CD4-positive, alpha-beta T cell (primary cell): ENCODE results near the gene NEK9. TPM values are rescaled to one million over a fixed set of nuclear protein-coding genes. Genes with fewer than 3 reads are reported as not detected.

Source experiments
- ATAC-seq: fragments of 200-7000 bp; cut with Tn5 transposase; one replicate; pipeline ENCODE4 v1.10.0; 2022; ENCODE audit warnings: mild to moderate bottlenecking; ENCODE audit not compliant: poor library complexity
- CTCF ChIA-PET: fragments of 350-600 bp; sonication (Branson Sonifier 250); formaldehyde crosslinking; loops from one replicate; lab custom pipeline; 2021; ENCODE audit warnings: antibody characterized with exemption, inconsistent platforms; lab: Charles Lee
- POLR2A ChIA-PET: fragments of 350-600 bp; sonication (Branson Sonifier 250); formaldehyde crosslinking; loops from one replicate; lab custom pipeline; 2021; ENCODE audit warnings: antibody characterized with exemption, inconsistent platforms; lab: Charles Lee
- DNase-seq, 14 experiments: peaks; one replicate each; pipeline ENCODE4 v3.0.0-alpha.2; 2013 to 2020; ENCODE audit warnings: mixed read lengths in 2 of 14
- H3K27ac ChIP-seq, 2 donors: one replicate each; pipeline versions ENCODE4 v1.5.1 to v1.7.0; 2013; ENCODE audit warnings: low read length in 2 of 2, low read depth in 1 of 2, mild to moderate bottlenecking in 1 of 2
- H3K27me3 ChIP-seq, 2 experiments: 1 replicate in 1 of 2; 2 replicates in 1 of 2; pipeline versions ENCODE4 v1.6.1 to v1.7.0; 2013; ENCODE audit warnings: low read length in 2 of 2, control low read depth in 1 of 2, mild to moderate bottlenecking in 1 of 2, moderate library complexity in 1 of 2; ENCODE audit not compliant: insufficient read depth in 2 of 2, control insufficient read depth in 1 of 2
- H3K36me3 ChIP-seq: one replicate; pipeline ENCODE4 v1.6.1; 2013; ENCODE audit warnings: low read length, control low read depth; ENCODE audit not compliant: insufficient read depth
- H3K4me1 ChIP-seq: one replicate; pipeline ENCODE4 v1.6.1; 2013; ENCODE audit warnings: low read length, control low read depth; ENCODE audit not compliant: insufficient read depth
- H3K4me3 ChIP-seq: one replicate; pipeline ENCODE4 v1.5.1; 2013; ENCODE audit warnings: mild to moderate bottlenecking, low read length, moderate library complexity
- H3K9me3 ChIP-seq, 2 experiments: 1 replicate in 1 of 2; 2 replicates in 1 of 2; pipeline versions ENCODE4 v1.6.1 to v1.7.0; 2013; ENCODE audit warnings: low read length in 2 of 2, mild to moderate bottlenecking in 2 of 2, control low read depth in 1 of 2, moderate library complexity in 1 of 2; ENCODE audit not compliant: control insufficient read depth in 1 of 2, insufficient read depth in 1 of 2
- H3K27ac Mint-ChIP-seq: one replicate; pipeline ENCODE4 v1.8.0; 2020; ENCODE audit warnings: mixed read lengths
- H3K27me3 Mint-ChIP-seq: one replicate; pipeline ENCODE4 v1.8.0; 2021; ENCODE audit warnings: mixed read lengths
- H3K36me3 Mint-ChIP-seq: one replicate; pipeline ENCODE4 v1.8.0; 2021; ENCODE audit warnings: low read depth, mixed read lengths
- H3K4me1 Mint-ChIP-seq: one replicate; pipeline ENCODE4 v1.8.0; 2021; ENCODE audit warnings: low read depth, mixed read lengths
- H3K4me3 Mint-ChIP-seq: one replicate; pipeline ENCODE4 v1.8.0; 2020; ENCODE audit warnings: mild to moderate bottlenecking, mixed read lengths
- H3K9me3 Mint-ChIP-seq: one replicate; pipeline ENCODE4 v1.8.0; 2020; ENCODE audit warnings: mixed read lengths
- intact Hi-C, 2 experiments: fragments of 100-400 bp; cut with DNase I in 1 of 2; cut with micrococcal nuclease in 1 of 2; formaldehyde crosslinking; loops; one replicate each; pipeline versions ENCODE4 v1.15.1 to v1.9.0; 2023 to 2025; cut with DNase I, micrococcal nuclease
- polyA plus RNA-seq, 2 donors: library from polyadenylated mRNA; unstranded; fragments of 120-200 nt; gene quantifications; one replicate each; pipeline ENCODE4 v1.2.1, GENCODE V29; 2013
- total RNA-seq, 174 experiments: library from RNA in 2 of 174; stranded (reverse) in 2 of 174; gene quantifications; one replicate each; pipeline ENCODE4 v1.2.3 and lab custom pipeline; 2021 to 2026
- TF ChIP-seq, protein P1 (sequence below): fragments of 200-600 bp; IDR thresholded peaks from one replicate; pipeline ENCODE4 v1.8.0; 2022; ENCODE audit warnings: antibody characterized with exemption, mild to moderate bottlenecking

Gene NEK9
- total RNA-seq (10 to 100 TPM; 53.5 to 54.1 TPM), total RNA-seq (lab: John Stamatoyannopoulos, UW) (60.0 to 208 (median 109) reads per million in 172 experiments)
- 61.0 TPM for polyA plus RNA-seq (2013, experiment 1 of 2)
- 65.3 TPM for polyA plus RNA-seq (2013, experiment 2 of 2)

DNA sequence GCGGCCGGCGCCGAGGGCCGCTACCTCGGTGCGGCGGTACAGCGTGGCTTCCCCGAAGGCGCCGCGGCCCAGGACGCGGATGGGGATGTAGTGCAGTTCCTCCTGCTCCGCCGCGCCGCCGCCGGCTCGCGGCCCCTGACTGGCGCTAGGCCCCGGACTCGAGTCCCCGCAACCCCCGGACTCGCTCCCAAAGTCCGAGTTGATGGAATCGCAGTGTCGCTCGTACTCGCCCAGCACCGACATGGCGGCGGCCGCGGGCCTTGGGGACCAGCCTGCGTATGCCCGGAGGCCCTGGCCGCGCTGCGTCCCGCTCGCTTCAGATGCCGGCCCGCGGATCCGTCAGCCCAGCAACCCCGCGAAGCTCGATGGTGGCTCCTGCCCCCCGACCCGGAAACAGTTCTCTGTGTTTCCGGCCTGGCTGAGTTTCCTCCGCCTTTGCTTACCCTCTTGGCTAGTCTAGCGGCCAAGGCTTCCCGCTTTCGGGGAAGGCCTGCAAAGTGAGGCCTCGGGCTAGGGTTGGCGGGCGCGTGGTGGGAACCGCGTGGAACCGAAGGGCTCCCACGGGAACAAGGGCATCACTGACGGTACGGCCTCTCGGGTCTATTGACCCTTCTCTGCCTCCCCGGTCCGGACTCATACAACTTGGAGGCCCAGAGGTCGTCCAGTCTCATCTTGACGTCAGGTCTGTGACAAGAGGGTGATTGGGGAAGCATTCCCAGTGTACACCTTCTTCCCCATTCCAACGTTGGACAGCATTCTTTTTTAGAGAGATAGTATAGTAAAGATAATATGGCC, at the start of gene NEK9:
Gene NEK9, minus strand, starts transcription at position 370 of the 795 bp plus-strand sequence. Its CDS starts 127 bp downstream, at position 243.
- DNase-seq: peak; percentile 82 to 93 (median 87)
- intact Hi-C loops: loop anchor here (2.0 to 5.0 kb wide), 4 partner anchors 48 to 535 kb away; partner anchors contain the start of genes EIF2B2 (in 1 of the 2), ERG28 (in 1 of the 2), TMED10 (in 1 of the 2) and TTLL5 (in 1 of the 2)
- no peaks in the 10 kb centered on the region for H3K27me3 Mint-ChIP-seq
- H3K4me3 Mint-ChIP-seq: peak within 1 kb of the TSS; percentile 99
- H3K9me3 Mint-ChIP-seq: no peaks in the 10 kb centered on the region
- CTCF ChIA-PET: interaction anchor here (0.6 to 1.2 kb wide), 3 partner anchors 92 to 181 kb away, joined by 3 to 6 read pairs (median 3); no protein-coding TSS in a partner anchor
- H3K27ac Mint-ChIP-seq: peak within 1 kb of the TSS; percentile 90
- H3K9me3 ChIP-seq: no peaks in the 10 kb centered on the region
- ATAC-seq: peak; percentile 82
- peak within 1 kb of the TSS; percentile 89 to 93 for H3K27ac ChIP-seq
- peaks cover 44% of the 10 kb centered on the region for H3K4me1 Mint-ChIP-seq
- H3K4me3 ChIP-seq: peak within 1 kb of the TSS; percentile 92
- POLR2A ChIA-PET: interaction anchor here (0.6 to 2.7 kb wide), 27 partner anchors 9 to 1043 kb away, joined by 3 to 23 read pairs (median 4); partner anchors contain the start of genes ACYP1, ALDH6A1, EIF2B2 and ERG28
- H3K27me3 ChIP-seq: no peaks in the 10 kb centered on the region
- H3K4me1 ChIP-seq: peaks cover 36% of the 10 kb centered on the region
- H3K36me3 ChIP-seq: peaks cover 19% of the 10 kb centered on the region
- TF ChIP-seq, protein P1, sequence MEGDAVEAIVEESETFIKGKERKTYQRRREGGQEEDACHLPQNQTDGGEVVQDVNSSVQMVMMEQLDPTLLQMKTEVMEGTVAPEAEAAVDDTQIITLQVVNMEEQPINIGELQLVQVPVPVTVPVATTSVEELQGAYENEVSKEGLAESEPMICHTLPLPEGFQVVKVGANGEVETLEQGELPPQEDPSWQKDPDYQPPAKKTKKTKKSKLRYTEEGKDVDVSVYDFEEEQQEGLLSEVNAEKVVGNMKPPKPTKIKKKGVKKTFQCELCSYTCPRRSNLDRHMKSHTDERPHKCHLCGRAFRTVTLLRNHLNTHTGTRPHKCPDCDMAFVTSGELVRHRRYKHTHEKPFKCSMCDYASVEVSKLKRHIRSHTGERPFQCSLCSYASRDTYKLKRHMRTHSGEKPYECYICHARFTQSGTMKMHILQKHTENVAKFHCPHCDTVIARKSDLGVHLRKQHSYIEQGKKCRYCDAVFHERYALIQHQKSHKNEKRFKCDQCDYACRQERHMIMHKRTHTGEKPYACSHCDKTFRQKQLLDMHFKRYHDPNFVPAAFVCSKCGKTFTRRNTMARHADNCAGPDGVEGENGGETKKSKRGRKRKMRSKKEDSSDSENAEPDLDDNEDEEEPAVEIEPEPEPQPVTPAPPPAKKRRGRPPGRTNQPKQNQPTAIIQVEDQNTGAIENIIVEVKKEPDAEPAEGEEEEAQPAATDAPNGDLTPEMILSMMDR: no peak
- H3K36me3 Mint-ChIP-seq: peaks cover 27% of the 10 kb centered on the region

DNA sequence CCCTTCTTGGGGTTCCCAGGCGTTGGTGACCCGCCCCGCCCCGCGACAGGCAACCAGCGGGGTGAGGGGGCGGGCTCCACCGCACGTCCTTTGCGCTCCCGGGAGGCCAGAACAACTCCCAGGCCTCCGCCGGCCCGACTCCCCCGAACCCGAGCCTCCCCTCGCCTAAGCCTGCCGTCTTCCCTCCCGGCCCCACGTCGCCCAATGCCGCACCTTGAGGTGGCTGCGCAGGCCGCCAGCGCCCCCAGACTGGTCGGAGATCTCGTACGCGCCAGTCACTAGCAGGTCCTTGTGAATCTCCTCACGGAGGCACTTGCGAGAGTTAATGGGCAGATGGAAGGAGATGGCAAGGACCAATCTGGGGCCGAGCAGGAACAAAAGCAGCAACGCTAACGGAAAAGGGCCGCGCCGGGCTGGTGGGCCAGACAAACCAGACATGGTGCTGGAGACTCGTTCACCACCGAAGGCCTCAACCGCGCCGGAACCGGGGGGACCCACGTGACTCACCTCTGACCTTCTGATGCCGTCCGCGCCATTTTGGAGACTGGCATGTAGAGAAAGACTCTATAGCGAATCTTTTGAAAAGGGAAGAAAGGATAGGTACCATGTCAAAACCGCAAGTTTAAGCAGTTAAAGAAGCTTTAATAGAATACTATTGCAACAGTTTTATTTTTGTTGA, 49.4 kb upstream of the NEK9 start, which contains the start of gene TMED10:
Gene TMED10, minus strand, starts transcription at position 471 of the 679 bp plus-strand sequence. Its CDS starts 33 bp downstream, at position 438.
- Histone ChIP-seq H3K36me3 (no peaks in the 10 kb centered on the region), H3K27ac (peak within 1 kb of the TSS; percentile 99 to 100), H3K4me3 (peak within 1 kb of the TSS; percentile 79), H3K27me3 (no peaks in the 10 kb centered on the region), H3K9me3 (no peaks in the 10 kb centered on the region), H3K4me1 (peaks cover 30% of the 10 kb centered on the region)
- ATAC-seq (peak; percentile 75), DNase-seq (peak; percentile 84 to 95 (median 89))
- peak within 1 kb of the TSS; percentile 97 for H3K27ac Mint-ChIP-seq
- intact Hi-C loops: loop anchor here (1.0 to 5.0 kb wide), 10 partner anchors 19 to 684 kb away; partner anchors contain the start of genes FOS (in 2 of the 2), ISCA2 (in 1 of the 2), NEK9 (in 1 of the 2) and NPC2 (in 1 of the 2)
- H3K4me3 Mint-ChIP-seq: peak within 1 kb of the TSS; percentile 94
- TF ChIP-seq, protein P1: no peak
- H3K9me3 Mint-ChIP-seq: no peaks in the 10 kb centered on the region
- H3K4me1 Mint-ChIP-seq: peaks cover 53% of the 10 kb centered on the region
- ChIA-PET POLR2A (interaction anchor here (0.5 to 3.1 kb wide), 30 partner anchors 9 to 412 kb away, joined by 3 to 23 read pairs (median 4); partner anchors contain the start of gene NEK9), CTCF (interaction anchor here (0.6 to 1.6 kb wide), 3 partner anchors 34 to 120 kb away, joined by 3 to 5 read pairs (median 3); no protein-coding TSS in a partner anchor)
- H3K36me3 Mint-ChIP-seq: peaks cover 11% of the 10 kb centered on the region
- no peaks in the 10 kb centered on the region for H3K27me3 Mint-ChIP-seq
